ENCODE data around the gene RBM4B.

DNA sequence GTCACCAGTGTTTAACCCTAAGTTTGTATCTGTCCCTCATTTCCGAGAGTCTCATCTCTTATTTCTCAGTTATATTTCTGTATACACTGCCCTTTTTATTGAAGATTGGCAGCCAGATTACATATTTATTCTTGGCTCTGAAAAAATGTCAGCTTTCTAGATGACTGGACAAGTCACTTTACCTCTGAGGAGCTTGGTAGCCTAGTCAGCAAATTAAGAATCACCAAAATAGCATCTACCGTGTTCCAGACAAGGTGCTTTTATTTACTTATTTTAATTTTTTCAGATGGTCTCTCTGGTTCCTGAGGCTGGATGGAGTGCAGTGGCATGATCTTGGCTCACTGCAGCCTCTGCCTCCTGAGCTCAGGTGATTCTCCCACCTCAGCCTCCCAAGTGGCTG, 44.7 kb downstream of the RBM4B start:
- TF ChIP-seq, protein P1, sequence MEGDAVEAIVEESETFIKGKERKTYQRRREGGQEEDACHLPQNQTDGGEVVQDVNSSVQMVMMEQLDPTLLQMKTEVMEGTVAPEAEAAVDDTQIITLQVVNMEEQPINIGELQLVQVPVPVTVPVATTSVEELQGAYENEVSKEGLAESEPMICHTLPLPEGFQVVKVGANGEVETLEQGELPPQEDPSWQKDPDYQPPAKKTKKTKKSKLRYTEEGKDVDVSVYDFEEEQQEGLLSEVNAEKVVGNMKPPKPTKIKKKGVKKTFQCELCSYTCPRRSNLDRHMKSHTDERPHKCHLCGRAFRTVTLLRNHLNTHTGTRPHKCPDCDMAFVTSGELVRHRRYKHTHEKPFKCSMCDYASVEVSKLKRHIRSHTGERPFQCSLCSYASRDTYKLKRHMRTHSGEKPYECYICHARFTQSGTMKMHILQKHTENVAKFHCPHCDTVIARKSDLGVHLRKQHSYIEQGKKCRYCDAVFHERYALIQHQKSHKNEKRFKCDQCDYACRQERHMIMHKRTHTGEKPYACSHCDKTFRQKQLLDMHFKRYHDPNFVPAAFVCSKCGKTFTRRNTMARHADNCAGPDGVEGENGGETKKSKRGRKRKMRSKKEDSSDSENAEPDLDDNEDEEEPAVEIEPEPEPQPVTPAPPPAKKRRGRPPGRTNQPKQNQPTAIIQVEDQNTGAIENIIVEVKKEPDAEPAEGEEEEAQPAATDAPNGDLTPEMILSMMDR (conservative IDR thresholded peaks at IDR 0.05), result no peak
- no peak for TF ChIP-seq ZFX (IDR thresholded peaks at IDR 0.05)
